Measurements from ENCODE around the gene TRIM44.
"Not testable (repeated sequence)": the region's sequence is repeated elsewhere in the genome, so short reads cannot be mapped to it uniquely, and the experiment has no call there.

TRIM44 gene

GRCh38 chr11:35711924-35712323, 49.3 kb downstream of the TRIM44 start:
- TF ChIP-seq EZH2phosphoT487 (IDR thresholded peaks at IDR 0.05; ENCODE audit: borderline replicate concordance, low read length) (no peak), CTCF (IDR thresholded peaks at IDR 0.05; ENCODE audit: low read depth, low read length, poor library complexity, severe bottlenecking) (no peak)
- Histone ChIP-seq H3K4me3 (ENCODE audit: low read length) (no peak overlapping the region), H3K9me2 (replicated peaks; ENCODE audit: control insufficient read depth, low read length) (no peaks in the 10 kb centered on the region), H3K4me2 (ENCODE audit: low read length) (no peak overlapping the region), H3K27ac (ENCODE audit: low read depth, low read length) (no peak overlapping the region), H3K27me3 (ENCODE audit: control insufficient read depth, low read length) (no peaks in the 10 kb centered on the region), H3K79me2 (ENCODE audit: control insufficient read depth, low read length) (no peaks in the 10 kb centered on the region), H3K36me3 (ENCODE audit: control insufficient read depth, low read length) (no peaks in the 10 kb centered on the region), H3K9me3 (ENCODE audit: control insufficient read depth, insufficient read depth, low read length) (peaks cover 8% of the 10 kb centered on the region), H4K20me1 (ENCODE audit: control insufficient read depth, insufficient read depth, low read depth, low read length) (no peaks in the 10 kb centered on the region), H3F3A (ENCODE audit: control insufficient read depth, insufficient read depth) (no peaks in the 10 kb centered on the region), H3K4me1 (ENCODE audit: control insufficient read depth, low read length) (peaks cover 8% of the 10 kb centered on the region)

- peaks cover 8% of the 10 kb centered on the region for H3K9me3 ChIP-seq (ENCODE audit: control insufficient read depth, insufficient read depth, low read length)
- no peak overlapping the region for H3K4me2 ChIP-seq (ENCODE audit: low read length)
- no peaks in the 10 kb centered on the region for H3K36me3 ChIP-seq (ENCODE audit: control insufficient read depth, low read length)
- H4K20me1 ChIP-seq (ENCODE audit: control insufficient read depth, insufficient read depth, low read depth, low read length) = no peaks in the 10 kb centered on the region
- H3K4me1 ChIP-seq (ENCODE audit: control insufficient read depth, low read length) = peaks cover 8% of the 10 kb centered on the region
- no peaks in the 10 kb centered on the region for H3K79me2 ChIP-seq (ENCODE audit: control insufficient read depth, low read length)
- H3K27me3 ChIP-seq (ENCODE audit: control insufficient read depth, low read length) = no peaks in the 10 kb centered on the region
- H3K27ac ChIP-seq (ENCODE audit: low read depth, low read length) = no peak overlapping the region
- H3K4me3 ChIP-seq (ENCODE audit: low read length) = no peak overlapping the region
- no peaks in the 10 kb centered on the region for H3K9me2 ChIP-seq (replicated peaks; ENCODE audit: control insufficient read depth, low read length)
- TF ChIP-seq CTCF (IDR thresholded peaks at IDR 0.05; ENCODE audit: low read depth, low read length, poor library complexity, severe bottlenecking) (no peak), EZH2phosphoT487 (IDR thresholded peaks at IDR 0.05; ENCODE audit: borderline replicate concordance, low read length) (no peak)
- H3F3A ChIP-seq (ENCODE audit: control insufficient read depth, insufficient read depth) = no peaks in the 10 kb centered on the region
Measured at GRCh38 chr11:35712533-35712932, 50.0 kb downstream of the TRIM44 start.

GRCh38 chr11:35714882-35715627, 52.5 kb downstream of the TRIM44 start:
- peaks cover 8% of the 10 kb centered on the region for H3K9me3 ChIP-seq (ENCODE audit: control insufficient read depth, insufficient read depth, low read length)
- no peaks in the 10 kb centered on the region for H3K79me2 ChIP-seq (ENCODE audit: control insufficient read depth, low read length)
- no peaks in the 10 kb centered on the region for H3K9me2 ChIP-seq (replicated peaks; ENCODE audit: control insufficient read depth, low read length)
- no peak overlapping the region for H3K27ac ChIP-seq (ENCODE audit: low read depth, low read length)
- TF ChIP-seq CTCF (IDR thresholded peaks at IDR 0.05; ENCODE audit: low read depth, low read length, poor library complexity, severe bottlenecking) (no peak), EZH2phosphoT487 (IDR thresholded peaks at IDR 0.05; ENCODE audit: borderline replicate concordance, low read length) (no peak)
- no peak overlapping the region for H3K4me2 ChIP-seq (ENCODE audit: low read length)
- H3K36me3 ChIP-seq (ENCODE audit: control insufficient read depth, low read length) = no peaks in the 10 kb centered on the region
- H3F3A ChIP-seq (ENCODE audit: control insufficient read depth, insufficient read depth) = no peaks in the 10 kb centered on the region
- no peak overlapping the region for H3K4me3 ChIP-seq (ENCODE audit: low read length)
- H3K4me1 ChIP-seq (ENCODE audit: control insufficient read depth, low read length) = peaks cover 8% of the 10 kb centered on the region
- no peaks in the 10 kb centered on the region for H4K20me1 ChIP-seq (ENCODE audit: control insufficient read depth, insufficient read depth, low read depth, low read length)
- no peaks in the 10 kb centered on the region for H3K27me3 ChIP-seq (ENCODE audit: control insufficient read depth, low read length)

GRCh38 chr11:35715677-35716076, 53.1 kb downstream of the TRIM44 start:
- H3K9me3 ChIP-seq (ENCODE audit: control insufficient read depth, insufficient read depth, low read length); H3K79me2 ChIP-seq (ENCODE audit: control insufficient read depth, low read length); H3K9me2 ChIP-seq (replicated peaks; ENCODE audit: control insufficient read depth, low read length); H3K36me3 ChIP-seq (ENCODE audit: control insufficient read depth, low read length); H3K4me2 ChIP-seq (ENCODE audit: low read length); H4K20me1 ChIP-seq (ENCODE audit: control insufficient read depth, insufficient read depth, low read depth, low read length); H3K27me3 ChIP-seq (ENCODE audit: control insufficient read depth, low read length); H3F3A ChIP-seq (ENCODE audit: control insufficient read depth, insufficient read depth); H3K4me3 ChIP-seq (ENCODE audit: low read length); H3K4me1 ChIP-seq (ENCODE audit: control insufficient read depth, low read length); H3K27ac ChIP-seq (ENCODE audit: low read depth, low read length): not testable (repeated sequence)
